Measurements from ENCODE around the gene LILRA5.
"Not testable (repeated sequence)": the region's sequence is repeated elsewhere in the genome, so short reads cannot be mapped to it uniquely, and the experiment has no call there.

Gene LILRA5

DNA sequence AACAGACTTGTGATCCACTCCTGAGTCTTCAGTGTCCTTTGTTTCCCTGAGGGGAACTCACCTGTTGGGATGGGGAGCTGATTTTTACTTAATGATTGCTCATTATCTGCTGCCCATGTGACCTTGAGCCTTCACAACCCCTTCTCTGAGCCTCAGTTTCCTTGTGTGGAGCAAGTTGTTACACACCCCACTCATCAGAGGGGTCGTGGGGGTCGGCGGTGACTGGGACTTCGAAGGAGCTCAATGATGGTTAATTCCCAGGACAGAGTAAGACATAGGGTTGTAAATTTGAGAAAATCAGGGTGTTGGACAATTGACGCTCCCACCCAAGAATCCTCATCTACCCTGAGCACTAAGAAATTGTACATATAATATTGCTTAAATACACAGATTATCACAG lies 13.5 kb downstream of the LILRA5 start:
- no peak for DNase-seq

DNA sequence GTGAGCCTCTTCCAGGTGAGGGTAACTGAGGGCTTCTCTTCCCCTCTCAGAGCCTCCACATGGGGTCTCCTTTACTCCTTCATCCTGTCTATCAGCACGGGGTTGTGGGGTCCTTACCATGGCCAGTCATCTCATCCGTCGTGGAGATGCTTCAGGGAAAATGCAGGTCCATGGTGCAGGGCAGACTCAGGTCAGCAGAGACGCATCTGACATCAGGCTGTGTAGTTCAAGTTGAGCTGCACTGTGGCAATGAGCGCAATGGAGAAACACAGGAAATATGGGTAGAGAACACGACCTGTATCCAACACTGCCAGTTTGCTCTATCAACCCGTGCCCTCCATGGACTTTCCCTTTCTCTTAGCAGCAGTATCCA lies 13.9 kb downstream of the LILRA5 start:
- no peak for DNase-seq

DNA sequence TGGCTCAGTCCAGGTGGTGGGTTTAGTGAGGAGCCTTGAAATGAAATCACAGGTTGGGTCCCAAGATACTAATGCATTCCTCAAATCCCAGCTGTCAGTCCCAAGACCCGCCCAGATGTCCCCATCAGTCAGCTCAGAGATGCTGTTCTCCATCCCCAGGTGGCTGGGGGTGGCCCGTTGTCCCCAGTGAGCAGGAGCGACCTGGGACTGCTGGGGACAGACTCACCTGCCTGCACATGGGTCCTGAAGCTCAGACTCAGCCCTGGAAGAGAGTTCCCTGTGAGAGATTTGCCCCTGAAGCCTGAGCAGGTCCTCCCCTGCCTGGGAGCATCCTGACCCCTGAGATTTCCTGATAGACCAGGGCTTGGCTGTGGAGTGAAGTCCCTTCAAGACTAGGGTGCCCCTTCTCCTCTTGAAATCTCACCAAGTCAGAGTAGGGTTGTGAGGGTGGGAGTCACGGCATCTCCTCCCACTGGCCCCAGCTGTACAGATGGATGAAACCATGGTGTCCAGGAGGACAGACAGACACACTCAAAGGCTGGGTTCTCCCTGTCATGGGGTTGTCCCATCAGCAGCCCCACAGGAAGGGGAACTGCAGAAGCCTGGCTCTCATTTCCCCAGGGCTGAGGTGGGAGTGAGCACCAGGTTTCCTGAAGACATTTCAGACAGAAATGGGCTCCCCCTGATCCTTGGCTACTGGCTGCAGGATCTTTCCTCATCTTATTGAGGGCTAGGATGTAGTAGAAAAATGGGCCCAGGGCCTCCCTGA lies 14.4 kb downstream of the LILRA5 start:
- no peak for DNase-seq

DNA sequence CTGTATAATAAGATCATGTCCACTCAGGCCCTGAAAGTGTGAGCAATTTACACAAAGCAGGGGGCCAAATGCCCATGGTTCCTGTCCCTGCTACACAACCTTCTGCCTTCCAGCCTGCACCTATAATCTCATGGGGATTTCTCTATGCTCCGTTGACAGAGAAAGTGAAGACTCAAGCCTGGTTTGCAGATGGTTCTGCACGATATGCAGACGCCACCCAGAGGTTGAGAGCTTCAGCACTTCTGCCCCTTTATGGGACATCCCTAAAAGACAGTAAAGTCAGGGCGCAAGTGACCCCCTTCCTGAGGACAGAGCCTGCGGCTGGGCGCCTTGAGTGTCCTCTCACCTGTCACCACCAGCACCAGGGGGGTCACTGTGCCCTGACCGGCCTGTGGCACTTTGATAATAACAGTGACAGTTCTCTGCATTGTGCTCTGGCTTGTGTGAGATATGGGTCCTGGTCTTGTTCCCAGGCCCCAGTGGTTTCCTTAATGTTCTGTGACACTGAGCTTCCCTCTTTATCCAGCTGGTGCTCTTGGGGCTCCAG lies 15.1 kb downstream of the LILRA5 start:
- DNase-seq, result no peak

DNA sequence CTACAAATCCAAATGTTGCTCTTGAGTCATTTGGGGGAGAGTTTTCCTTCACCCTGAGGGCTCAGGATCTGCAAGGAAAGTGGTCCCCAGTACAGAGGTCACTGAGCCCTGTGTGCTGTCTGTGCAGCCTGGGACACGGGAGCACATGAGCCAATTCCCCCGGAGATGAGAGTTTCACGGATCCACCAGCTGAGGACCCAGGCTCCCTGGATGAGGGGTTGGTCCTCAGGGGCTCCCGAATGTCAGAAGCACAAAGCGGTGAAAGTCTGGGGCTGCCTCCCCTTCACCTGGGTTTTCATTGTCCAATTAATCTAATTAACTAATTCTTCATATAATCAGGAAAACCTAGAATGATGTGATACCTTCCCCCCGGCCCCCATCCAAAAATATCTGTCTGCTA lies 18.4 kb downstream of the LILRA5 start:
- no peak for DNase-seq

DNA sequence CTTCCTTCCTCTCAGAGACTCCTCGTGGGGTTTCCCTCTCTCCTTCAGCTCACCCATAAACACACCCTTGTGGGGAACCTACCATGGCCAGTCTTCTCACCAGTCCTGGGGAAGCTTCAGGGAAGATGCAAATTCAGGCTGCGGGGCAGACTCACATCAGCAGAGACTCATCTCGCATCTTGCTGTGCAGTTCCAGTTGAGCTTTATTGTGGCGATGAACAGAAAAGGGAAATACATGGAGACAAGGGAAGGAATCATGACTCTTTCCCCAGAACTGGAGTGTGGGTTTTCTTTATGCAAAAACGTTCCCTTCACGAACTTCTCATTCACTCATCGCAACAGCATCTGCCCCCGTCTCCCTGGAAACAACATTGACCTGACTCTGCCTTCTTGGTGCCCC lies 23.8 kb downstream of the LILRA5 start:
- not testable (repeated sequence) for DNase-seq

DNA sequence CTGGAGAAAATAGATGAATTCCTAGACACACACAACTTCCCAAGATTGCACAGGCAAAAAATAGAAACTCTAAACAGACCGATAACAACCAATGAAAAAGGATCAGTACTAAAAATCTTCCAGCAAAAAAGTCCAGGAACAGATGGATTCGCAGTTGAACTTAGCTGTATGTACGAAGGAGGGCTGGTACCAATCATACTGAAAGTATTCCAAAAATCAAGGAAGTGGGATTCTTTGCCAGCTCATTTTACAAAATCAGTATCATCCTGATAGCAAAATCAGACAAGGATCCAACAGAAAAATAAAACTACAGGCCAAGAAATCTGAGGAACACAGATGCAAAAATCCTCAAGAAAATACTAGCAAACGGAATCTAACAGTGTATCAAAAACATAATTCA lies 25.5 kb downstream of the LILRA5 start:
- DNase-seq, result no peak

DNA sequence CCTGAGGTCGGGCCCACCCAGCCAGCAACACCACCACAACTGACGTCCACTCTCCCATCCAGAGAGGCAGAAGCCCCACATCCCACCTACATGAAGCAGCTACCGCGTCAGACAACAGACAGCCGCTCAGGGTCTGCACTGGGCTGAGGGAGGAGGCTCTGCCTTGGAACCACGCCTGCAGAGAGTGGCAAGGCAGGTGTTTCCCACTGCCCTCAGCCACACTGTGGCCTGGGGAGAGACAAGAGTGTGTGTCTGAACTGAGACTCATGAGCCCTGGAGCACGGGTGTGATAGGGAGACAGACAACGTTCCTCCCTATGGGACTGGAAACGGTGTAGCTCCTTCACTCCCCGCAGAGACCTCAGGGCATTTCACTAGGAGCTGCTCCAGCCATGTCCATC lies 26.7 kb downstream of the LILRA5 start:
- not testable (repeated sequence) for DNase-seq

DNA sequence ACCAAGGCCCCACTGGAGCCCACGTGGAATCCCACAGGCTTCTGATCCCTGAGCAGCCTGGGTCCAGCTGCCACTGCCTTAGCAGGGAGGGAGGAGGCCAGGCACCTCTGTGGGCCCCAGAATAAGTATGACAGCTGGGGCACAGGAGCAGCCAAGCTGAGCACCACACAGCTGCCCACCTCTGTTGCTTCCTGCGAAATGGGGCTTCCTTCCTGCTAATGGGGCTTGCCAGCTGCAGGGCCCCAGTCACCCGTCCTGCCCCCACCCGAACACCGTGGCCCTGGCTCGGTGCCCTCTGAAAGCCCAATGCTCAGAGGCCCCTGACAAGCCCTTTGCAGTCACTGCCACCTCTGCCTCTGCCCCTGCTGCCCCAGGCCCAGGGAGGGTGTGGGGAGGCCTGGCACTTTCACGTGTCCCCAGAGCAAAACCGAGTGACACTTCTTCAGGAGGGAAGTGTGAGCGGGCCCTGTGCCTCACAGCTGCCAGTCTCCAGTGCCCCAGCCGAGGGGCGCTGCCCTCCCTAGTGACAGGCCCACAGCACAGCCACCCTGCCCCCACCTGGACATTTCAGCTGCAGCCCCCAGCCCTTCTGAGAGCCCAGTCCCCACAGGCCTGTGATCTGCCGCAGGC lies 27.4 kb downstream of the LILRA5 start:
- DNase-seq, result not testable (repeated sequence)

DNA sequence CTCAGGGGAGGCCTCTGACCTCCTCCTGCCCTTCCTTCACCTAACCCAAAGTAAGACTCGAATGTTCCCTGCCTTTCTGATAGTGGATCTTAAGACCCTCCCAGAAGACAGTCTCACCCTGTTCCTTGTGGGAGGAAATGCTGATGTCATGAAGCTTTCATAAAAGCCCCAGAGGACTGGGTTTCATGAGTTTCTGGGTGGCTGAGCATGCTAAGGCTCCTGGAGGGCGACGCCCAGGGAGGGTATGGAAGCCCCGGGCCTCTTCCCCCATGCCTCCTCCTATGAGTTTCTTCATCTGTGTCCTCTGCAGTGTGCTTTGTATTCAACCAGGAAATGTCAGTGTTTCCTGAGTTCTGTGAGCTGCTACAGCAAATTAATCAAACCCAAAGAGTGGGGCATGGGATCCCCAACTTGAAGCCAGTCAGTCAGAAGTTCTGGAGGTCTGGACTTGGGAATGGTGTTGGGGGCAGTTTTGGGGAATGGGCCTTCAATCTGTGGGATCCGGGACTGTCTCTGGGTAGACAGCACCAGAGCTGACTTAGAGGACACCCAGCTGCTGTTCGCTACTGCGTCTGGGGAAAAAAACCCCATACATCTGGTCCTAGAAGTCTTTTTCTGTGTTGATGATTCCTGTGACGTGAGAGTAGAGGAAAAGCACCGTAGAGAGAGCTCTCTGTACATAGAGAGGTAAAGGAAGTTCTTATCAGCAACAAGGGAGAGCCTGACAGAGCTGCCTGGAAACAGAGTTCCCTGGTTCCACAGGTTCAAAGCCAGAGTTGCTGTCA lies 30.1 kb downstream of the LILRA5 start:
- DNase-seq, result no peak

DNA sequence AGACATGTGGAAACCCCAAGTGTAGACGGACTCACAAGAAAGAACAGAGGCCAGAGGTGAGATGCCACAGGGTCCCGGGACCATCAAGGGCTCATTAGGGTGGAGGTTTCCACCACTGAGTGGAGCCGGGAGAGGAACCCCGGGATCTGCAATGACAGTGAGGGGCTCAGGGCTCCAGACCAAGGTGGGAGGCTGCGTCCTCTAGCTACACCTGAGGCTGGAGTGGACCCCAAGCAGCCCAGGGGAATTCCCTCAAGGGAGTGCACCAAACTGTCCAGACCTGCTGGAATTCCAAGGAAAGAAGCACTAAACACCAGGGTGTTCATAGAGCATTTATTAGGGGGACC lies 31.3 kb downstream of the LILRA5 start:
- not testable (repeated sequence) for DNase-seq

DNA sequence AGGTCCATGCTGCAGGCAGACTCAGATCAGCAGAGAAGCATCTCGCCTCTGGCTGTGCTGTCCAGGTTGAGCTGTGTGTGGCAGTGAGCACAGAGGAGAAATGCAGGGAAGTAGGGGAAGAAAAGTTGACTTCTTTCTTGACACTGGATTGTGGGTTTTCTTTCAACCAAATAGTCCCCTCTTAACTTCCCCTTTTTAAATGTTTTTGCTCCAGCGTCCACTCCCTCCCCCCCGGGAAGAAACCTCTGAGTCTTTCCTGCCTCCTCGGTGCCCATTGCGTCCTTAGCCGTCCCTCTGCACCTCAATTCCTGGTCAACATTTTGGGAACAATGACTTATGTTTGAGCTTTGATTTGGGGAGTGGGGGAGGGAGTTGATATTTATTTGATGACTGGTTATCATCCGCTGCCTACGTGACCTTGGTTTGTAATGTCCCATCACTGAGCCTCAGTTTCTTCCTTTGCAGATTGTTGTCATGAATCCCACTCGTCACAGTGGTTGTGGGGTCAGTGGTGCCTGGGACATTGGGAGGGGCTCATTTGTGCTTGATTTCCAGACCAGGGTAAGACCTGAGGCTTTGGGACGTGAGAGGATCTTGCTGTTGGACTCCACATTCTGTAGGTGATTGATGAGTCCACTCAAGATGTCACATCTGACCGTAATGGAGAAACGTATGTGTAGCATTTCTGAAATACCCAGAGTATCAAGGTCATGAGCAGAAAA lies 31.8 kb downstream of the LILRA5 start, which contains the start of gene LILRB2:
Gene LILRB2 (minus strand): TSS at position 104 of the 722 bp plus-strand sequence. CDS start 614 bp downstream, outside the sequence.
- DNase-seq, result no peak

DNA sequence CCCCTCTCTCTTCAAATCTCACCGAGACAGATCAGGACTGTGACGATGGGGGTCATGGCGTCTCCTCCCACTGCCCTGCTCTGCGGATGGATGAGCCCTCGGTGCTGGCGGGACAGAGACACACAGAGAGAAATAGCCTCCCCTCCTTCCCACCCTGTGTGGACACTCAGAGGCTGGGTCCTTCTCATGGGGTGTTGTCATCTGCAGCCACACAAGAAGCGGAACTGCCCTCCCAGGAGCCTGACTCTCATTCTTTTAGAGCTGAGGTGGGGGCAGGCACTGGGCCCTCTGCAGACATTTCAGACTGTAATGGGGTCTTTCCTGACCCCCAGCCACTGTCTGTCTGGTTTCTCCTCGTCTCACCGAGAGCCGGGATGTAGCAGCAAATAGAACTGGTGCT lies 32.5 kb downstream of the LILRA5 start:
- not testable (repeated sequence) for DNase-seq

DNA sequence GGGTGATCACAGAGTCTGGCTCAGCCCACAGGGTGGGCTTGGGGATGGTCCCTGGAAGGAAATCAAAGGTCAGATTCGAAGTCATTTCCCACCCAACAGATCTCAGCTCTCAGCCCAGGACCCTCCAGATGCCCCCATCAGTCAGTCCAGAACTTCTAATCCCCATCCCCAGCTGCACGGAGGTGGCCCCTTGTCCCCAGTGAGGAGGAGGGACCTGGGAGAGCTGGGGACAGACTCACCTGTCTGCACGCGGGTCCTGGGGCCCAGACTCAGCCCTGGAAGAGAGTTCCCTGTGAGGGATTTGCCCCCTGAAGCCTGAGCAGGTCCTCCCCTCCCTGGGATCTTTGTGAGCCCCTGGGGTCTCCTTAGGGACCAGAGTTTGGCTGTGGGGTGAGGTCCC lies 32.9 kb downstream of the LILRA5 start:
- DNase-seq, result not testable (repeated sequence)

DNA sequence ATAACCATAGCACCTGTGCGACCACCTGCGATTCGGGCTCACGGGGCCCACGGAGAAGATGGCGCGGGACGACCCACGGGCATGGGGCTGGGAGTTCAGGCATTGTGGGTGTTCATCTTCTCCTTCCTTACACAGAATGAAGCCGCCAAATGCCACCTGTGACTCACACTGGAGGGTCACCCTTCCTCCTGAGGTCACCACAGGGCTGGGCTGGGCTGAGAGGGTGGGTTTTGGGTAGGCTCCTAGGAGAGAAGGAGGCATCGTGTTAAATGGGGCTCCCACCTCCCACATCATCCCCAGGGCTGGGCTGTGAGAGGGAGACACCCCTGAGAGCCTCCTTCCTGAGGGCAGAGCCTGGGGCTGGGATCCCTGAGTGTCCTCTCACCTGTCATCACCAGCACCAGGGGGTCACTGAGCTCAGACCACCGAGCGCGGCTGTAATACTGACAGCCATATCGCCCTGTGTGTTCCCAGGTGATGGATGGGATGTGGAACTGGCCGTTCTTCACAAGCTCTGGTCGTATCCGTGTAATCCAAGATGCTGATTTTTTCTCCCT lies 33.5 kb downstream of the LILRA5 start:
- no peak for DNase-seq

DNA sequence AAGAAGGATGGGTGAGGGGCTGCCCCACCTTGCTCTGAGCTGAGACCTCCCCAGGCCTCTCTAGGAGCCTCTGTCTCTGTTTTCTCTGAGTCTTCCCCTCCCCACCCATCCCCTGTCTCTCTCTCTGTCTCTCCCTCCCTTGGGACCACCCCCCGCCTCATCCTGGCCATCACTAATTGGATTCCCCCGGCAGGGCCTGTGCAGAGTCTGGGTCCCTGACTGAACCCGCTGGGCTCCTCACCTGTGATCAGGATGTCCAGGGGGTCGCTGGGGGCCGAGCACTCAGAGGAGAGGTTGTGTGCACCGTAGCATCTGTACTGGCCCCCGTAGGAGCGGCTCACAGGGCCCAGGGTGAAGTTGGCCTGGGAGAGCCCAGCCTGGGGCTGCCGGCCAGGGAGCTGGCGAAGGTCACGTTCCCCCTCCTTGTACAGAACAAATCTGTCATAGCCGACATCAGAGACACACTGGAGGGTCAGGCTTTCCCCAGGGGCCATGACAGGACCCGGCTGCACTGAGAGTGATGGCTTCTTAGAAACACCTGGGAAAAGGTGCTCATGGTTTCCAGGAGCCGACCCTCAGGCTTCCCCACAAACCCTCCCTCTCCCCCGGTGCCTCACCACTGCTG lies 34.3 kb downstream of the LILRA5 start:
- DNase-seq, result peak; percentile 40

DNA sequence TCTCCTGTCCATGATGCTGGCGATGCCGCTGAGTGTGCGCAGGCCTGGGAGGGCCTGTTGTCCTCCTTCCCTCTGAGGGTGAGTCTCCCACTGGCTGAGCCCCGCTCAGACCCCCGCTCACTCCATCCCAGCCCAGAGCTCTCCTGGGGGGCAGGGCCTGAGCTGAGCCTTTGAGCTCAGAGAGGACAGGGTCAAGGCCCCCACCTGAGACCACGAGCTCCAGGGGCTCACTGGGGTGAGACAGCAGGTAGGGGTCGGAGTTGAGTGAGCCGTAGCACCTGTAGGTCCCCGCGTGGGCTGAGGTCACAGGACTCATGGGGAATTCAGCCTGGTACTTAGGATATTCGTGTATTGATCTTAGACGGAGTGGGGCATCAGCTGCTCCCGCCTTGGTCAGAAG lies 34.9 kb downstream of the LILRA5 start:
- not testable (repeated sequence) for DNase-seq

DNA sequence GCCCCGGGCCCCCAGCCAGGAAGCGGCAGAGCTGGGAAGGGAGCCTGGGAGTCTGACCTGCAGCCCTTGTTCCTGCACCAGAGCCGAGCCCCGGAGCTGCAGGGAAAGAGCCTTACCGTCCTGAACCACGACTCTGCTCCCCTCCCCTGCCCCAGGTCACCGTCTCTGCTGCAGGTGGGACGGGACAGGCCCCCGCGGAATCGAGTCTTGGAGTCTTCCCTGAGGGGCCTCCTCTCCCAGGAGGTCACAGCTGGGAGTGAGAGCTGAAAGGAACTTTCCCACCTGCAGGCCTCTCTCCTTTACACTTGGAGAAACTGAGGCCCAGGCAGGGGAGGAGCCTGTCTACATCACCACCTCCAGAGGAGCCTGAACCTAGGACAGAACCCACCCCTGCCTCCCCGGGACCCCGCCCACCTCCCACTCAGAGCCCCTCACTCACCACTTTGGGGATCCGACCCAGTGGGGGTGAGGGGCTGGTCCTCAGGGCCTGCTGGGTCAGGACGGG lies 35.8 kb downstream of the LILRA5 start:
- DNase-seq, result not testable (repeated sequence)

DNA sequence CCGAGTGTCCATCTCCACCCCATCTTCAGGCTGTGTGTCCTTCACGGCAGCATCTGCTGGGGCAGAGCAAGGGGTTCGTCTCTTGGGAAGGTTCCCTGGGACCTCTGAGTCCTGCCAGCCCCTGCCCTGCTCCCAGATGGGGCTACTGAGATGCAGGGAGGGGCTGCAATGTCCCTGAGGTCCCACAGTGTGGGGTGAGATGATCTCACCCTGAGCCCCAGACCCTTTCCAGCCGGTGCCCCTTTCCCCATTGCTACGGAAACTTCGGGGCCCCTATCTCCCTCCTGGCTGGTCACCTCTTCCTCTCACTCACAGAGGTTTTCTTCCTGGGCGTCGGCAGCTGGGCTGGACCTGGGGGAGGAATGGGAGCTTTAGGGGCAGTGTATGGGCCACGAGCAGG lies 37.0 kb downstream of the LILRA5 start:
- DNase-seq, result no peak

DNA sequence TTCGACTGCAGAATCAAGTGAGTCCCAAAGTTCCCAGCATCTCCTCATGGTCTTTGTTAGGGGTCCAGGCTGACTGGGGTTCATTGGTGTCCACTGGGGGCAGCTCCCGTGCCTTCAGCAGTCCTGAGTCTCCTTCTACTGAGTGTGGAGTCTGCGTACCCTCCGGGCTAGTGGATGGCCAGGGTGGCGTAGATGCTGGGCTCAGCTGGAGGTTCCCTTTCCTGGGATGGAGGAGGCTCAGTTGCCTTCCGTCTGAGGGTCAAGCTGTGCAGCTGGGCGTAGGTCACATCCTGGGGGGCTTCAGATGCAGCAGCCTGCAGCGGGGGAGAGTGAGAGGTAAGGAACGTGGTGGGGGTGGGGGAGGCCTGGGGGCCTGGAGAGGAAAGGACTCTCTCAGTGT lies 38.5 kb downstream of the LILRA5 start:
- not testable (repeated sequence) for DNase-seq

DNA sequence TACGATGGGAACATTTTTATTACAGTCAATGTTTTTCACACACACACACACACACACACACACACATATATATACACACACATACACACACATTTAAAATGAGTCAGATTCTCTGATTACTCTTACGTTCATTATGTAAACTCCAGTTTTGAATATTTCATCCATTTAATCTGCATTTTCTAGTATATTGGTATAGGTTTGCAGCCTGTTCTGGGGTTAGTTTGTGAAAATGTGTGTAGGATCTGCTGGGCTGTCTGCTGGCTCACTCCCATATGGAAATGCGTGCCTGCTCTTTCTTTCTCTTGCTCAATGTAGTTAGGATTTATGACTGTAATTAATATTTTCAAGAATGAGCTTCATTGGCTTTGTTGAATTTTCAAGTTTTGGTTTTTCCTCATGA lies 39.1 kb downstream of the LILRA5 start:
- DNase-seq, result no peak

DNA sequence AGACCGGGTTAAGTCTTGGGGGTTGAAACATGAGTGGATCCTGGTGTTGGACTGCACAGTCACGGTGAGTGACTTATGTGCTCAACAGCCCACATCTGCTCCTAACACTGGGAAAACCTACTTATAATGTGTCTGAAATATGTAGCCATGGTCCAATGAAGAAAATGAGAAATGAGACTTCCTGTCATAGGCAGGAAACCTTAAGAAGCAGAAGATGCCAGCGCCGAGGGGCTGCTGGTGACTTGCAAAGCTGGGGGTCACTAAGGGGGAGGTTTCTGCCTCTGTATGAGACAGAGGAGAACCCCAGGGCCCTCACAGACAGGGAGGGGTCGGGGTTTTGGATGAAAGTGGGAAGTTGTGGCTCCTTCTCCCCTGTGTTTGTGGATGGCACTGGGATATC lies 40.8 kb downstream of the LILRA5 start:
- DNase-seq, result not testable (repeated sequence)

Data from NCI-H82 (cell line).